ENCODE data around the gene IL5.
"Not testable (repeated sequence)": the region's sequence is repeated elsewhere in the genome, so short reads cannot be mapped to it uniquely, and the experiment has no call there.

The IL5 gene

DNA sequence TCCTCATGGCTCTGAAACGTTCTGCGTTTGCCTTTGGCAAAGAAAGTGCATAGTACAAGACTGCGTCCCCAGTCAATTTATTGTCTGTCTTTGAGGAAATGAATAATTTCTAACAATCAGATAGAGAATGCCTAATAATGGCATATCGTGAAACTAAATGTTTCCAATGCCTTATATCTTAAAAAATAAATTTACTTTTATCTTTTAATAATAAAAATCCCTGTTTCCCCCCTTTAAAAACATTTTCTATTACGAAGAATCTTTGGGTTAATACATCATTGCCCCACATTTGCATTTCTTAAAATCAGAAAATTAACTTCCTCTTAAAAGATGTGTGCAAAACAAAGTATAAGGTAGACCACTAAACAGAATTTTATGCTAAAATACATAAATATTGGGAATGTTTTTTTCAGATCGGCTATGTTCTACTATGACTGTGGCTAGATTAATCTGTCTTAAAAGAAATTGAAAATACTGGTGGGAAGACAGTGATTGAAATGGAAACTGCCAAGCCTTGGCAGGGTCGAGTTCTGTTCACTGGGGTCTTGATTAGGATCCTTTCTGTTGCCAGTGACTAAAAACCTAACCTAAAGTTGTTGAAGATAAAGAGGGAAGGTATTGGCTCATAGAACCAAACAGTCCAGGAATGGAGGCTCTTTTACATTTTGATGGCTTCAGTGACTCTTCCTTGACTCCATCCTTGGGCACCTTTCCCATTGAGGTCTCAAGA lies at the start of gene IL5:
Gene IL5 (minus strand): TSS at position 51 of the 730 bp plus-strand sequence. CDS start 44 bp downstream, at position 7.
- DNase-seq: no peak

- DNase-seq: no peak
These were observed 49.2 kb upstream of the IL5 start for GRCh38 chr5:132592521-132592920.

- no peak for DNase-seq
These were observed 47.8 kb upstream of the IL5 start for GRCh38 chr5:132591145-132591544.

GRCh38 chr5:132589467-132589866 lies 46.1 kb upstream of the IL5 start:
- DNase-seq: no peak

GRCh38 chr5:132586063-132586462 lies 42.7 kb upstream of the IL5 start:
- no peak for DNase-seq

DNA sequence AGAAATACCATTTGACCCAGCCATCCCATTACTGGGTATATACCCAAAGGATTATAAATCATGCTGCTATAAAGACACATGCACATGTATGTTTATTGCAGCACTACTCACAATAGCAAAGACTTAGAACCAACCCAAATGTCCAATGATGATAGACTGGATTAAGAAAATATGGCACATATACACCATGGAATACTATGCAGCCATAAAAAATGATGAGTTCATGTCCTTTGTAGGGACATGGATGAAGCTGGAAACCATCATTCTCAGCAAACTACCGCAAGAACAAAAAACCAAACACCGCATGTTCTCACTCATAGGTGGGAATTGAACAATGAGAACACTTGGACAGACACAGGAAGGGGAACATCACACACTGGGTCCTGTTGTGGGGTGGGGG lies 41.2 kb upstream of the IL5 start:
- not testable (repeated sequence) for DNase-seq

DNA sequence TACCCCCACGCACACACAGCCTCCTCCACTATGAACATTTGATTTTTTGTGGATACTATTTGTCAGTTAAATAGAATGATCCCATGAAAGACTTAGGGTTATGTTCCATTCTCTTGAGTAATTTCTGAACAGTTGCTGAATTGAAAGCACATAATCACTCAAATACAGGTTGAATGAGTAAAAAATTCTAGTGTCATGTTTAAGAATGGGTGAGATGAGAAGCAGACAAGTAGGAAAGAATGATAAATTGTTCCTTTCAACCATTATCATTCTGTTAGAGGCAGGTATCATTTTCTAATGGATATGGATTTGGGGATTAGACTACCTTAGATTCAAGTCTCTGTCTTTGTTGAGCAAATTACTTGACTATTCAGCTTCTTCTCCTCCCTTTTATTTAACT lies 32.8 kb upstream of the IL5 start:
- DNase-seq: no peak

GRCh38 chr5:132566657-132567056 lies 23.3 kb upstream of the IL5 start:
- DNase-seq: no peak

DNA sequence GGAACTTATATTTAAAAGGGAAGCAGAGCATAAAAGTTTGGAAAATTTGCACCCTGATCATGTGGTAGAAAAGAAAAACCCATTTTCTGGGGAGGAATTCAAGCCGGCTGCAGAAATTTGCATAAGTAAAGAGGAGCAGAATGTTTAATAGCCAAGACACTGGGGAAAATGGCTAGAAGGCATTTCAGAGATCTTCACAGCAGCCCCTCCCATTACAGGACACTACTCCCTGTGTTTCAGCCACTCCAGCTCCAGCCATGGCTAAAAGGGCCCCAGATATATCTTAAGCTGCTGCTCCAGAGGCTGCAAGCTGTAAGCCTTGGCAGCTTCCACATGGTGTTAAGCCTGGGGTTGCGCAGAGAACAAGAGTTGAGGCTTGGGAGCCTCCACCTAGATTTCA lies 21.2 kb upstream of the IL5 start:
- not testable (repeated sequence) for DNase-seq

GRCh38 chr5:132561601-132562000 lies 18.3 kb upstream of the IL5 start:
- DNase-seq: no peak

DNA sequence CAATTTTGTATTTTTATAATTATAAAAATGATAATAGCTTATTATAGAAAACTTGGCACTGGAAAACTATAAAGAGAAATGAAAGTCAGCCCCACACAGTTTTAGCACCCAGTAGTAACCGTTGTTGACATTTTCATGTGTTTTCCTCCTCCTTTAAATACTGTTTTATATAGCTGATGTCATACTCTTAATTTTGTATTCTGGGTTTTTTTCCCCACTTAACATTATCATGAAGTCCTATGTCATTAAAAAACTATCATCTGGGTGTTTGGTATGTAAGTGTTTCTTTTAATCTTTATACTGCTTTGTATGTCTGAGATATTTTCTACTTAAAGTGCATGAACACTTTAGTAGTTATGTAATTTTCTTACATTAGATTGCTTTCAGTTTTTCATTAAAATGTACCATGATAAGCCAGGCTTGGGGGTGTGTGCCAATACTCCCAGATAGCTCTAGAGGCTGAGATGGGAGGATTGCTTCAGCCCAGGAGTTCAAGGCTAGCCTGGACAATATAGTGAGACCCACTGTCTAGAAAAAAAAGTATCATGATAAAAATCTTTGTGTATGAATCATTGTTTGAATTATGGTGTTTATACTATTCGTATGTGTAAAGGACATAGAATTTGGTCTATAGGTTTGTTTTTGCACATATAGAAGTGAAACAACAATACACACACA lies 16.2 kb upstream of the IL5 start:
- DNase-seq: no peak

DNA sequence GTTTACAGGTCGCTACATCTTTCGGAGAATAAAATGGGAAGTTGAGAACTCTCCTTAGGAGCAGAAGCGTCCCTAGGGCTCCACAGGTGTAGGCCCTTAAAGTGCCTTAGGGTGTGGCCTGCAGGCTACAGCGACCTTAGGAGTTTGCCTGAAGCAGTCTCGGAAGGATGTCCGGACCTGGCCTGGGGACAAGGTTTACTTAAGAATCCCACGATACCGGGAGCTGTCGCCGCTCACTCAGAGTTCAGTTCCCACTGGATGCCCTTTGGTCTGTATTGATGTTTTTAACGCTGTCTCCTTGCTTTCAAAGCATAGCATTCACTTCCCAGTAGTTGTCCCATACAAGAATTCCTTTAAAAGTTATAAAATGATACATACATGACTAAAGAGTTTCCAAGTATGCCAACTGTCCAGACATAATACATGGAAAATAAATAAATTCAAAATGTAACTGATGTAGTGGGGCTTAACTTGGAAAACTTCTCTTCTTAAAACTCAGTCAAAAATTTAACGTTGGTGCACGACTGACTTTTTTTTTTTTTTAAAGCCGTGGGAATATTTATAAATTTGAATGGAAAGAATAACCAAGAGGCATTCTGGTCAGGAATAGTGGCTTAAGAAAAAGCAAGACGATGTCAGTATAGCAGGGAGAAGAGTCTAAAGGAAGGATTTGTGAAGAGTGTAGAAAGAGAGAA lies 14.3 kb upstream of the IL5 start:
- peak; percentile 73 for DNase-seq

DNA sequence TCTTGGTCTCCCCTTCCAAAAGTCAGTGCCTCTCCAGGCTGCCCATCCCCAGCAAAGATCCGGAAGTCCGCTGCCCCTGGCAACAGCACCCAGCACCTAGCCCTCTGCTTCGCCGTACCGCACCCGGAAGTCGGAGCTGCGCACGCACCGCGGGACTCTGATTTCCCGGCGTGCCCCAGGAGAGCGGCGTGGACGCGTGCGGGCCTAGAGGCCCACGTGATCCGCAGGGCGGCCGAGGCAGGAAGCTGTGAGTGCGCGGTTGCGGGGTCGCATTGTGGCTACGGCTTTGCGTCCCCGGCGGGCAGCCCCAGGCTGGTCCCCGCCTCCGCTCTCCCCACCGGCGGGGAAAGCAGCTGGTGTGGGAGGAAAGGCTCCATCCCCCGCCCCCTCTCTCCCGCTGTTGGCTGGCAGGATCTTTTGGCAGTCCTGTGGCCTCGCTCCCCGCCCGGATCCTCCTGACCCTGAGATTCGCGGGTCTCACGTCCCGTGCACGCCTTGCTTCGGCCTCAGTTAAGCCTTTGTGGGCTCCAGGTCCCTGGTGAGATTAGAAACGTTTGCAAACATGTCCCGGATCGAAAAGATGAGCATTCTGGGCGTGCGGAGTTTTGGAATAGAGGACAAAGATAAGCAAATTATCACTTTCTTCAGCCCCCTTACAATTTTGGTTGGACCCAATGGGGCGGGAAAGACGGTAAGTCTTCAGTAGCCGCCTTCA lies 13.6 kb upstream of the IL5 start, which contains the start of gene RAD50:
Gene RAD50 (plus strand): TSS at position 215 of the 715 bp plus-strand sequence. CDS start 348 bp downstream, at position 563.
- DNase-seq: peak; percentile 96

DNA sequence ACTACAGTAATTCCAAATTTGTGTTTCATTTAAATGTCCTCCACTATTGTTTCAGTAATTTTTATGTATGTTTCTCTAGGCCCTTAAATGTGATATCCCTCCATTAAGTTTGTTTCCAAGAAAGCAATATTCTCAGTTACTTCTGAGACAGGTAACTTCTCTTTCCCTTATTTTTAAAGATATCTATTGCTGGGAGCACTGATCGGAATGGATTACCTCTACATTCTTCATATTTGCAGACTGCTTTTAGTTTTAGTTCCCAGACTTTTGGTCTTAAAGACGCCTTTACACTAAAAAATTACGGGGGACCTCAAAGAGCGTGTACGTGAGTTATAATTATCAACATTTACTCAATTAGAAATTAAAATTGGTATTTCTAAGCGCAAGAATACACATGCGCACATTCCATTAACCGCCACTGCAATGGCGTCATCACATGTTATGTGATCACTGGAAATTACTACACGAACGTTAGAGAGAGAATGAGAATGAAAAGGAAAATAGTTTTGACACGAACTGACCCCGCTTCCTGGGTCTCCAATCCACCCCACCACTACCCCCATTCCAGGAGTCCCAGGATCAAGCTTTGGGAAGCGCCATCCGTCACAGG lies 12.9 kb upstream of the IL5 start:
- peak; percentile 9 for DNase-seq

DNA sequence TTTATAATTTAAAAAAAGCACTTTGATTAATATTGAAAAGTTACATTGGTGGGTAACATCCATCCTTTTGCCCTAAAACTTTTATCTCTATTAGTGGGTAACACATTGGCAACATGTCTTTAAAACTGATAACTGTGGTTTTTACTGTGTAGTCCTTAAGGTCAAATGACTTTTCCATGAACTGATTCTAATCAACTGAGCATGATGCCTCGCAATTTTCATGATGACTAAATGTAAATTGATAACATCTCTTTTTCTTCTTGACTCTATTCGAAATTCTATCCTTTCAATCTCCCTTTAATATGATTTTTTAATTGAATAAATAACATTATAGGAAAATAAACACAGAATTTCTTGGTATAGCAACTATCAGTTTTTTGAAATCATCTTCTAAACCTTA lies 6.3 kb upstream of the IL5 start:
- no peak for DNase-seq

DNA sequence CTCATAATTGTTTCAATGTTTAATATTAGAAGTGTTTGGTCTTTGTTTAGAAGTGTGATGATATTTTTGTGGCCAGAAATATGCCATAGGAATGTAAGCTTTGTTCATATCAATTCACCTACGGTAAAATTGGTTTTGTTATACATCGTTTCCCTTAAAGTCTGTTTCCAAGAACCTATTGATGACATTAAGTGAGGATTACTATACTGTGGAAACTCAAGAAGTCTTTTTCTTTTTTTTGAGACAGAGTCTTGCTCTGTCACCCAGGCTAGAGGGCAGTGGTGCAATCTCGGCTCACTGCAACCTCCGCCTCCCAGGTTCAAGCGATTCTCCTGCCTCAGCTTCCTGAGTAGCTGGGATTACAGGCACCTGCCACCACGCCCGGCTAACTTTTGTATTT lies 5.5 kb upstream of the IL5 start:
- DNase-seq: not testable (repeated sequence)

DNA sequence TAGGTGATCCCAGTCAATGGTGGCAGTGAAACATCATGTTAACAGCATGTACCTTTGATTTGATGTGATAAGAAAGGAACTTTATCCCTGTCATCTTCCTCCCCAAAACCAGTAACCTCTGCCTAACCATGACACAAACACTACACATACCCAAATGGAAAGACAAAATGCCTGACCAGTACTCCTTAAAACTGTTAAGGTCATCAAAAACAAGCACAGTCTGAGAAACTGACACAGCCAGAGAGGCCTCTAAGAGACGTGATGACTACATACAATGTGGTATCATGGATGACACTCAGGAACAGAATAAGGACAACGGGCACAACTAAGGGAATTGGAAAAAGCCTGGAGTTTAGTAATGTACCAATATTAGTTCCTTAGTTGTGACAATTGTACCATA lies 3.9 kb upstream of the IL5 start:
- no peak for DNase-seq

- no peak for DNase-seq
These were observed 2.8 kb upstream of the IL5 start for GRCh38 chr5:132546108-132546507.

DNA sequence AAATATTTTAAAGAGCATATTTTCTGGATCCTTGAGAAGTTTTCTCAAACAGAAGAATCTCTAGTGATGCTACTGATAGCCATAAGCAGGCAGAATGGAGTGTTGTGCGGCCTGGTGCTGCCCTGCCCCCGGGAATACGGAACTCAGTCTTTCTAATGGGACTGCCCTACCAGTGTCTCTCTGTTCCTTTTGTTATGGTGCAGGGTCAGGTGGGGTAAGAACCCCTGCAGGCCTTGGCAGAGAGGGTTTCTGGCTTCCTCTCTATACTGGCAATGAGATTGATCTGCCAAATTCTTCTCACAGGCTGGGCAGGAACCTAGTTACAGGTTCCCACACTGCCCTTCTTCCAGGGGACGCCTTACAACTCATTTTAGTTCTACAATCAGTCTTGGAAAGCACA lies 2.6 kb downstream of the IL5 start:
- no peak for DNase-seq

DNA sequence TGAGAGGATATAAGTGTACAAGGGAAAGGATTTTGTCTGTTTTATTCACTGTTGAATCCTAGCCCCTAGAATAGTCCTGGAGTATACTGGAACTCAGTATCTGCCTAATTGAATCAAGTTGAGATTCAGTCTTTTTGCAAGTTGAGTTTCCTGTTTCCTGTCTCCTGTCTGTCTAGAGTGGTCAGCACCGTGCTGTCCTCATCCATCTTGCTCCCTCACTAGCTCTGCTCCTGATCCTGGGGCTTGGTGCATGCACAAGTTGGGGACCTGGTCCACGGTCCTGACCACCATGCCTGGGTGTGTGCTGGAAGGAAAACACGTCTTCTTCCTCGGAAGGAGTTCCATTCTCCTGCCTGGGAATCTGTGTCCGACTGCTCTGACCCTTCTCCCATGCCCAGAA lies 3.2 kb downstream of the IL5 start:
- DNase-seq: no peak

- no peak for DNase-seq
These were observed 3.6 kb downstream of the IL5 start for GRCh38 chr5:132539716-132540115.

DNA sequence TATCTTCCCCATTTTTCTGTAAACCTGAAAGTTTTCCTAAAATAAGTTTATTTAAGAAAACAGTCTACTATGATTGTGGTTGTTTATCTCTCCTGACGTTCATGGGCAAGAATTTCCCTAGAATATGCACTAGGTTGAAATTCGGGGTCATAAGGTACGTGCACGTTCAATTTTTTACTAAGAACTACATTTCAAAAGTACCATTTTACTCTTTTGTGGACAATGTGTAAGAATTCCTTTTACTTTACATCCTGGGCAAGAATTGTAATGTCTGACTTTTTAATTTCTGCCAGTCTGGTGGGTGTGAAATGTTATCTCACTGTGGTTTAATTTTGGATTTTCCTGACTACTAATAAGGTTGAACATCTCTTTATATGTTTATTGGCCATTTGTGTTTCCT lies 12.4 kb downstream of the IL5 start:
- DNase-seq: no peak

All from RPMI8226 (cell line).